Loucy (cell line): ENCODE results near the gene C12orf60.
A peak's percentile ranks its signal among the peaks of the same experiment; 100 is the strongest.

Source experiments
- H2AFZ ChIP-seq: fragments of 200-600 bp; sonication (generic); 2 replicates; pipeline ENCODE4 v1.6.0; 2016; ENCODE audit warnings: antibody characterized with exemption, mild to moderate bottlenecking, low read length, moderate library complexity
- H3F3A ChIP-seq: fragments of 200-600 bp; 2 replicates; pipeline ENCODE4 v1.6.0; 2016; ENCODE audit warnings: antibody characterized with exemption, low read depth, mild to moderate bottlenecking
- H3K27me3 ChIP-seq: fragments of 200-600 bp; sonication (generic); 2 replicates; pipeline ENCODE4 v1.6.1; 2014; ENCODE audit warnings: low read length, mild to moderate bottlenecking; ENCODE audit not compliant: insufficient read depth, poor library complexity, severe bottlenecking
- H3K36me3 ChIP-seq: fragments of 200-600 bp; sonication (generic); 2 replicates; pipeline ENCODE4 v1.6.1; 2016; ENCODE audit warnings: low read length; ENCODE audit not compliant: insufficient read depth
- H3K4me1 ChIP-seq: fragments of 200-600 bp; sonication (generic); 2 replicates; pipeline ENCODE4 v1.5.1; 2014; ENCODE audit warnings: low read length, mild to moderate bottlenecking; ENCODE audit not compliant: insufficient read depth, poor library complexity, severe bottlenecking
- H3K4me2 ChIP-seq: fragments of 200-600 bp; sonication (generic); 2 replicates; pipeline ENCODE4 v1.6.0; 2014; ENCODE audit warnings: antibody characterized with exemption, low read length, low read depth, mild to moderate bottlenecking; ENCODE audit not compliant: poor library complexity, severe bottlenecking
- H3K4me3 ChIP-seq: fragments of 200-600 bp; sonication (generic); 2 replicates; pipeline ENCODE4 v1.5.1; 2014; ENCODE audit warnings: low read length, mild to moderate bottlenecking, mixed read lengths; ENCODE audit not compliant: poor library complexity, severe bottlenecking
- H3K79me2 ChIP-seq: fragments of 200-600 bp; sonication (generic); 2 replicates; pipeline ENCODE4 v1.6.1; 2014; ENCODE audit warnings: low read length; ENCODE audit not compliant: insufficient read depth
- H3K9ac ChIP-seq: fragments of 200-600 bp; sonication (generic); 2 replicates; pipeline ENCODE4 v1.6.0; 2014; ENCODE audit warnings: mild to moderate bottlenecking, low read depth, low read length, moderate library complexity; ENCODE audit not compliant: poor library complexity, severe bottlenecking
- H3K9me2 ChIP-seq: fragments of 200-600 bp; sonication (generic); replicated peaks from 2 replicates; pipeline ENCODE4 v1.6.1; 2016; ENCODE audit warnings: low read depth, low read length, mixed read lengths
- H3K9me3 ChIP-seq: fragments of 200-600 bp; sonication (generic); 2 replicates; pipeline ENCODE4 v1.6.1; 2014; ENCODE audit warnings: mild to moderate bottlenecking, antibody characterized with exemption, low read length, low read depth; ENCODE audit not compliant: insufficient read depth
- H4K20me1 ChIP-seq: fragments of 200-600 bp; sonication (generic); 2 replicates; pipeline ENCODE4 v1.6.0; 2014; ENCODE audit warnings: antibody characterized with exemption, low read length, mild to moderate bottlenecking; ENCODE audit not compliant: insufficient read depth, poor library complexity, severe bottlenecking
- EZH2phosphoT487 ChIP-seq: fragments of 200-600 bp; IDR thresholded peaks from 2 replicates; pipeline ENCODE4 v1.6.1; 2018; ENCODE audit warnings: antibody characterized with exemption, mild to moderate bottlenecking, moderate library complexity, borderline replicate concordance
- TF ChIP-seq, protein P1 (sequence below): fragments of 200-600 bp; sonication (generic); conservative IDR thresholded peaks from 2 replicates; pipeline ENCODE4 v1.5.1; 2014; ENCODE audit warnings: mild to moderate bottlenecking, antibody characterized with exemption, low read length

C12orf60 gene

GRCh38 chr12:14770496-14771461, 32.7 kb upstream of the C12orf60 start:
- Histone ChIP-seq H3K4me3 (peak overlapping the region; percentile 94), H3K9ac (peak overlapping the region; percentile 88), H3F3A (peaks cover 7% of the 10 kb centered on the region; the same call in 1 of the 2 replicates), H3K27me3 (no peaks in the 10 kb centered on the region), H2AFZ (peak overlapping the region; percentile 86), H3K36me3 (no peaks in the 10 kb centered on the region), H3K4me2 (peak overlapping the region; percentile 76), H3K9me3 (no peaks in the 10 kb centered on the region), H3K4me1 (peaks cover 38% of the 10 kb centered on the region), H3K79me2 (peaks cover 47% of the 10 kb centered on the region), H3K9me2 (no peaks in the 10 kb centered on the region), H4K20me1 (peaks cover 23% of the 10 kb centered on the region)
- TF ChIP-seq, protein P1, sequence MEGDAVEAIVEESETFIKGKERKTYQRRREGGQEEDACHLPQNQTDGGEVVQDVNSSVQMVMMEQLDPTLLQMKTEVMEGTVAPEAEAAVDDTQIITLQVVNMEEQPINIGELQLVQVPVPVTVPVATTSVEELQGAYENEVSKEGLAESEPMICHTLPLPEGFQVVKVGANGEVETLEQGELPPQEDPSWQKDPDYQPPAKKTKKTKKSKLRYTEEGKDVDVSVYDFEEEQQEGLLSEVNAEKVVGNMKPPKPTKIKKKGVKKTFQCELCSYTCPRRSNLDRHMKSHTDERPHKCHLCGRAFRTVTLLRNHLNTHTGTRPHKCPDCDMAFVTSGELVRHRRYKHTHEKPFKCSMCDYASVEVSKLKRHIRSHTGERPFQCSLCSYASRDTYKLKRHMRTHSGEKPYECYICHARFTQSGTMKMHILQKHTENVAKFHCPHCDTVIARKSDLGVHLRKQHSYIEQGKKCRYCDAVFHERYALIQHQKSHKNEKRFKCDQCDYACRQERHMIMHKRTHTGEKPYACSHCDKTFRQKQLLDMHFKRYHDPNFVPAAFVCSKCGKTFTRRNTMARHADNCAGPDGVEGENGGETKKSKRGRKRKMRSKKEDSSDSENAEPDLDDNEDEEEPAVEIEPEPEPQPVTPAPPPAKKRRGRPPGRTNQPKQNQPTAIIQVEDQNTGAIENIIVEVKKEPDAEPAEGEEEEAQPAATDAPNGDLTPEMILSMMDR: no peak
- TF ChIP-seq EZH2phosphoT487: no peak

- peak overlapping the region; percentile 94 for H3K4me3 ChIP-seq
These were observed 31.8 kb upstream of the C12orf60 start for GRCh38 chr12:14771651-14772137.

DNA sequence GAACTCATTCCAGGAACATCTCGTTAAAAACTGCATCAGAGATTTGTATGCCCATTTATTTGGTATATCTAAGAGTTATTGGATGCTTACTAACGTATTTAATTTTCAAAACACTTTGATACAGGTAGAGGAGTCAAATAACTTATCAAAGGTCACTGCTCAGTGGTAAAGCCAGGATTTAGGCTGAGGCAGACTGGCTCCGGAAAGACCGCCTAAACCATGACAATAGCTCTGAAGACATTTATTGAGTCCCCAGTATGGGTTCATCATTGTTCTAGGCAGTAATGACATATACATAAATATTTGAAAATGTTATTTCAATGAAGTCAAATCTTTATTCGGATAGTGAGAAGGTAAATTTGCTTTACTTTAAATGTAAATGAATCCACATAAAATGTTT, 30.5 kb upstream of the C12orf60 start:
- no peaks in the 10 kb centered on the region for H3K9me2 ChIP-seq
- H3K4me3 ChIP-seq: no peak overlapping the region
- H3K9ac ChIP-seq: no peak overlapping the region
- no peak overlapping the region for H2AFZ ChIP-seq
- H3K4me2 ChIP-seq: no peak overlapping the region
- peaks cover 25% of the 10 kb centered on the region for H3K4me1 ChIP-seq
- 0 out of 2 replicates have a peak, but pooled peaks cover 2% of the 10 kb centered on the region for H3F3A ChIP-seq
- H3K27me3 ChIP-seq: no peaks in the 10 kb centered on the region
- TF ChIP-seq, protein P1: no peak
- no peak for TF ChIP-seq EZH2phosphoT487
- H3K9me3 ChIP-seq: no peaks in the 10 kb centered on the region
- peaks cover 28% of the 10 kb centered on the region for H3K79me2 ChIP-seq
- peaks cover 17% of the 10 kb centered on the region for H4K20me1 ChIP-seq
- H3K36me3 ChIP-seq: no peaks in the 10 kb centered on the region

More at GRCh38 chr12:14771651-14772137, 31.8 kb upstream of the C12orf60 start:
- Histone ChIP-seq H3K4me1 (peaks cover 36% of the 10 kb centered on the region), H3K9ac (peak overlapping the region; percentile 88), H3K27me3 (no peaks in the 10 kb centered on the region), H3K36me3 (no peaks in the 10 kb centered on the region), H3K79me2 (peaks cover 39% of the 10 kb centered on the region), H3K4me2 (peak overlapping the region; percentile 76), H3K9me3 (no peaks in the 10 kb centered on the region), H3K9me2 (no peaks in the 10 kb centered on the region), H3F3A (peaks cover 5% of the 10 kb centered on the region; the same call in 1 of the 2 replicates), H2AFZ (no peak overlapping the region), H4K20me1 (peaks cover 23% of the 10 kb centered on the region)
- no peak for TF ChIP-seq EZH2phosphoT487
- TF ChIP-seq, protein P1: no peak
